ENCODE results near the gene RAPGEF4.

RAPGEF4 gene

DNA sequence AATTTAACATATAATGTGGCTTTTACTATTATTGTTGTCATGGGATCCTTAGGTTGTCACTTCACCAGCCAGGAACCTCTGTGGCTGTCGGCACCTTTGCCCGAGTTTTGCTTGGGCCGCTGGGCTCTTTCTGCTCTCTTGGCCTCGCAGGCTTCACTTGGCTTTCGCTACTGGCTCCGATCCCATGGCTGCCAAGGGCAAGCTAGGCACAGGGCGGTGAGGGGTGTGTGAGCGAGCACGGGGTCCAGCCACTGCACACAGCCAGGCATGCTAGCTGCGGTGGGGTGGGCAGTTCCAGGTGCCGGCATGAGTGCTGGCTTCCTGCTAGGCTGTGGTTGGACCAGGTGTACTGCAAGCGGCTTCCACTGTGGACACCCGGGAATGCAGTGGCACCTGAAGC is 23.4 kb upstream of the RAPGEF4 start:
- Mint-ChIP-seq H3K27ac (no peak overlapping the region), H3K27me3 (peaks cover 13% of the 10 kb centered on the region), H3K4me1 (no peaks in the 10 kb centered on the region), H3K4me3 (no peak overlapping the region), H3K36me3 (no peaks in the 10 kb centered on the region), H3K9me3 (no peaks in the 10 kb centered on the region)
- ATAC-seq, result no peak

DNA sequence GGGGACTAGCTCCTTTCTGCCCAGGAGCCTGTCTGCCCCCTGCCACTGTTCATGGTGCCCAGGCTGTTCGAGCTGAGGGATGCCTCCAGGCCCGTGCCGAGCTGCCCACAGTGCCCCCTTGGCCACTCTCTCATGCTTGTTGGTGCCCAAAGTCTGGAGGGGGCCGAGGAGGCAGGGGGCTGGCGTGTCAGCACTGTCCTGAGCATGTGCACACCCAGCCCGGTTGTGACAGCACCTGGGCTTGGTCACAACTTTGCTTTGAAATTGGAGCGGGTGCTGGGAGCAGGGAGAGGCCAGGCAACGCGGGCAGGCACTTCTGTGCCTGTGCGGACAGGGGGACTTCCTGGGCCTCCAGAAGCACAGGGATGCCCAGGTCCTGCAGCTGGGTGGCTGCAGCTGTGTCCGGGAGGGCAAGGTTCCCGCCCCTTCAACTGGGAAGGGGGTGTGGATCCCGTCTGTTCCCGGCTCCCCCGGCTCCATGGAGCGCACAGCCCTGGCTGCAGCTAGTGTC is 22.2 kb upstream of the RAPGEF4 start:
- Mint-ChIP-seq H3K36me3 (no peaks in the 10 kb centered on the region), H3K4me1 (no peaks in the 10 kb centered on the region), H3K27me3 (peaks cover 1% of the 10 kb centered on the region), H3K9me3 (no peaks in the 10 kb centered on the region), H3K4me3 (no peak overlapping the region), H3K27ac (no peak overlapping the region)
- peak; percentile 22 for ATAC-seq

DNA sequence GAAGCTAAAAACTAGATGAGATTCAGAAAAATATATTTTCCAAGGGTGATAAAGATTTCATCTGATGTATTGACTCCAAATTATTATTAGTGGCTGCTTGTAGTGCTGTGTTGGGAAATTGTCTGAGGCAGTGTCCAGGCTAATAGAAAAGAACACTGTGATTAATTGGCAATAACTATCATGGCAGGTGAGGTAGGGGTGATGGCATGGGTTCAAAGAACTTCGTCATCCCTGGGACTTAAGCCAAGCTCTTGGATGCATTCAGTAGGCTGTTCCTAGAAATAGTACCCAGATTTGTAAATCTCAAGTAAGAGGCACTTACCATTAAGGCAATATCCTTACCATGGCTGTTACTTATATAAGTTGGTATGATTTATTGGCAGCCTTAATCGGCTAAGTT is 13.2 kb upstream of the RAPGEF4 start:
- Mint-ChIP-seq H3K36me3 (no peaks in the 10 kb centered on the region), H3K9me3 (peaks cover 11% of the 10 kb centered on the region), H3K27ac (no peak overlapping the region), H3K4me3 (no peak overlapping the region), H3K4me1 (no peaks in the 10 kb centered on the region), H3K27me3 (peaks cover 18% of the 10 kb centered on the region)
- no peak for ATAC-seq

DNA sequence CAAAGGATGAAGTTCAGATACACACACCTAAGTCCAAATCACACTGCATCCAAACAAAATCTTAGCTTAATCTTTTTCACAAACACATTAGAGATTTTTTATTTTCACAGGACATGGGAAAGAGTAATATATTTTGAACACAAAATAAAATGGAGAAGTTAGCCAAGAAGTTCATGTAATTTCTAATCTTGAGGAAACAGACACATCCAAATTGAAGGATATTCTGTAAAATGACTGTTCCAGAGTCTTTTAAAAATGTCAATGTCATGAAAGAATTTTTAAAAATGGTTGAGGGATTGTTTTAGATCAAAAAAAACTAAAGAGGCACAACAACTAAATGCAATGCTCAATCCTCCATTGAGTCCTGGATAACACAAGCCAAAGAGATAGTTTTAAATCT is 12.4 kb upstream of the RAPGEF4 start:
- Mint-ChIP-seq H3K4me3 (no peak overlapping the region), H3K36me3 (no peaks in the 10 kb centered on the region), H3K27ac (no peak overlapping the region), H3K4me1 (no peaks in the 10 kb centered on the region), H3K9me3 (peaks cover 11% of the 10 kb centered on the region), H3K27me3 (peaks cover 21% of the 10 kb centered on the region)
- ATAC-seq, result no peak

DNA sequence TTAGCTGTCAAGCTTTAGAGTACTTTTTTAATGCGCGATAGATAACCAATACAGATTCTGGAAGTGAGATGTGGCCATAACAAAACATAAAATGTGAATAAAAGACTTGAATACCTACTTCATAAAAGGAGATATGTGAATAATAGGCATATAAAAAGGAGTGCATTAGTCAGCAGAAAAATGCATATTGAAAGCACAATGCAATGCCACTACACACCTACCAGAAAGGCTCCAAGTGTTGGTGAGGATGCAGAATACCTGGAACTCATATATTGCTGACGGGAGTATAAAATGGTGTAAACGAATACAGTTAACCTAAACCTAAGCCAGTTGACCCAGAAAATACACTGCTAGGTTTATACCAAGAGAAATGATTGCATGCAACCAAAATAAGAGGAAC is 10.9 kb upstream of the RAPGEF4 start:
- H3K9me3 Mint-ChIP-seq, result peaks cover 6% of the 10 kb centered on the region
- H3K27me3 Mint-ChIP-seq, result peaks cover 29% of the 10 kb centered on the region
- H3K4me1 Mint-ChIP-seq, result no peaks in the 10 kb centered on the region
- no peak overlapping the region for H3K4me3 Mint-ChIP-seq
- no peak for ATAC-seq
- no peaks in the 10 kb centered on the region for H3K36me3 Mint-ChIP-seq
- H3K27ac Mint-ChIP-seq, result no peak overlapping the region

DNA sequence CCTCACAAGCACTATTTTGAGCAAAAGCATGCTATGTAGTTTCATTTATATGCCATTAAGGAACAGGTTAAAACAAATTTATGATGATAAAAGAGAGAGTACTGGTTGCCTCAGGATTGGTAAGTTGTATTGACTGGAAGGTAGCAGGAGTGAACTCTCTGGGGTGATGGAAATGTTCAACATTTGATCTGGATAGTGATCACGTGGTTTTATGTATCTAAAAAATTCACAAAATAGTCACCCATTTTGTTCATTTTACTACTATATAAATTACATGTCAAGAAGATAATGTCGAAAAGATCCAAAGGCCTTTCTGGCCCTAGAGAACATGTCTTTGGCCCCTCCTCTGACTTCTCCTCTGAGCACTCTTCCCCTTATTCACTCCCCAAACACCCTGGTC is 10.4 kb upstream of the RAPGEF4 start:
- no peak for ATAC-seq
- H3K36me3 Mint-ChIP-seq, result no peaks in the 10 kb centered on the region
- H3K9me3 Mint-ChIP-seq, result peaks cover 6% of the 10 kb centered on the region
- H3K4me3 Mint-ChIP-seq, result no peak overlapping the region
- H3K27ac Mint-ChIP-seq, result no peak overlapping the region
- H3K27me3 Mint-ChIP-seq, result peaks cover 29% of the 10 kb centered on the region
- no peaks in the 10 kb centered on the region for H3K4me1 Mint-ChIP-seq

DNA sequence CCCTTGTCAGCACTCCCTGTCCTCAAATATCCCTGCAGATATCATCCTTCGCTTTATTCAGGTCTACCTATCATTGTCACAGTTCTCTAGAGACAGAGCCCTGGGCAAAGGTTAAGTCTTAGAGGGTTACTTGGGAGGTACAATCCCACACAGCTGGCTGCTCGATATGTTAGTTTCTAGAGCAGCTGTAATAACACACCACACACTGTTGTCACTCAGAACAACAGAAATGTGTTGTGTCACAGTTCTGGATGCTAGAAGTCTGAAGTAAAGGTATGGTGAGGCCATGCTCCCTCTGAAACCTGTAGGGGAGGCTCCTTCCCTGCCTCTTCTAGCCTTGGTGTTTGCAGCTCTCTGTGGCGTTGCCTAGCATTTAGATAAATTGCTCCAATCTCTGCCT is 9.9 kb upstream of the RAPGEF4 start:
- no peak for ATAC-seq
- no peaks in the 10 kb centered on the region for H3K4me1 Mint-ChIP-seq
- H3K36me3 Mint-ChIP-seq, result no peaks in the 10 kb centered on the region
- H3K9me3 Mint-ChIP-seq, result peaks cover 1% of the 10 kb centered on the region
- H3K4me3 Mint-ChIP-seq, result no peak overlapping the region
- peaks cover 28% of the 10 kb centered on the region for H3K27me3 Mint-ChIP-seq
- no peak overlapping the region for H3K27ac Mint-ChIP-seq

DNA sequence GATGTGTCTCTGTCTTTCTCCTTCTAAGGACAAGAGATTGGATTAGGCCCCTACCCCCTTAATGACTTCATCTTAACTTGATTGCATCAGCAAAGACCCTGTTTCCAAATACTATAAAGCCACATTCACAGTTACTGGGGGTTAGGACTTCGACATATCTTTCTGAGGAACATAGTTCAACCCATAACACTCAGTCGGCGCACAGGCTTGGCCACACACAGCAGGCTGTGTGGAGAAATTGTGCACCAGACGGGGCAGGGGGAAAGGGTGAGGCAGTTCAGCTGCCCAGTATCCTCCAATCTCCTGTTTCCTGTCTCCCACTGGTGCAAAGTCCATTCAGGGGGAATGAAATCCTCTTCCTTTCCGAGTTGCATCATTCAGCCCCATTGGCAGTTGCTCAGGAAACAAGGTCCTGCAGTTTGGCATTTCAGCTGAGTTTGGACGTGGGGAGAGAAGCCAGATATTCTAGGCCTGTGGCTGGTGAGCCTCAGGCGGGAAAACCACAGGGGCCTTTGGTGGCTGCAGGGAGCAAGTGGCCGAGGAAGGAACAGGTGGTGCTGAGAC is 9.4 kb upstream of the RAPGEF4 start:
- ATAC-seq, result no peak
- Mint-ChIP-seq H3K36me3 (no peaks in the 10 kb centered on the region), H3K9me3 (no peaks in the 10 kb centered on the region), H3K4me3 (no peak overlapping the region), H3K27ac (no peak overlapping the region), H3K4me1 (no peaks in the 10 kb centered on the region), H3K27me3 (peaks cover 28% of the 10 kb centered on the region)

DNA sequence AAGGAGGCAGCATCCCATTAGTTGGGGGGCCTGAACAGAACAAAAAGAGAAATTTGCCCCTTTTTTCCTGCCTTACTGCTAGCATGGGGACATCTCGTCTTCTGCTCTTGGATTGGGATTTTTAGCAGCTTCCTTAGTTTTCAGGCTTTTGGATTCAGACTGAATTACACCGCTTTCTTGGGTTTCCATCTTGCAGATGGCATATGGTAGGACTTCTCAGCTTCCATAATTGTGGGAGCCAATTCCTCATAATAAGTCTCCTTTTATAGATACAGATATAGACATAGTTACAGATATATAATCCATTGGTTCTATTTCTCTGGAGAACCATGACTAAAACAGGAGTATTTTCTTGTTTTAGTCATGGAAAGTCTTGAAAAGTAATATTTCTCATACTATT is 5.2 kb upstream of the RAPGEF4 start:
- H3K9me3 Mint-ChIP-seq, result no peaks in the 10 kb centered on the region
- ATAC-seq, result no peak
- peaks cover 53% of the 10 kb centered on the region for H3K27me3 Mint-ChIP-seq
- H3K27ac Mint-ChIP-seq, result no peak overlapping the region
- H3K4me3 Mint-ChIP-seq, result no peak overlapping the region
- H3K4me1 Mint-ChIP-seq, result peaks cover 4% of the 10 kb centered on the region
- H3K36me3 Mint-ChIP-seq, result no peaks in the 10 kb centered on the region

DNA sequence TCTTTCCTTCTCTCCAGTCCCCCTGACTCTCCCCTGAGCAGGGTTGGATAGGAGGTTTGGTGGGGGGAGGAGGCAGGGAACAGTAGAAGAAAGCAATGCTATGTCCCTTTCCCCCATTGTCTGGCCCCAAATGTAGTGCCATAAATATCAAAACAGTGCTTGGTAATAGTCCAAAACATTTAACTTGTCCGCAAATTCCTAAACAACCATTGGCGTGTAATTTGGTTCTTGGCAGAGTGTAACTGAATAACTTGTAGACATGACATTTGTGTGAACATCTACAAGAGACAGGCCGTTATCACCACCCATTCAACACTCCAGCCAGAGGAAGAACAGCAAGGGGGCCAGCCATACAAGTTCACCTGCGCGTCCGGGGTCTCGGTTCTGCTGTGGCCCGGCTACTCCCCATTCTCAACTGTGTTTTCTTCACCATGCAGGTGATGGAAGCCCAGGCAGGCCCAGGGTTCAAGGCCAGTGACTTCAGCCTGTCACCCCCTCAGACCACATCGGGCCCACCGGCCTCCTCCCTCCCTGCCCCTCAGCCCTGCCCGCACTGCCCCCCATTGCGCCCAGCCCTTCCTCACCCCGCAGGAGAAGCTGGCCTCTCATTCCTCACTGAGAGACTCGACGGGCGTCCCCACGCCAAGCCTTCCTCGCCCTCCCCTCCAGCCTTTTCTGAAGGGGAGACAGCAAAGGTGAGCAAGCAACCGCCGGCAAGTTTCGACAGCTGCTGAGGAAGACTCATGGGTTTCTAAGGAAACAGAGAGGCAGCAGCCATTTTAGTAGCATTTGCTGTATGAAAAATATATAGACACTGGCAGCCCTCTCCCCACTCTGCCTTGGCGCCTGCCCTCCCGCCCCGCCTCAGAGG is 699 bp upstream of the RAPGEF4 start:
- H3K4me3 Mint-ChIP-seq, result no peak overlapping the region
- H3K9me3 Mint-ChIP-seq, result no peaks in the 10 kb centered on the region
- H3K36me3 Mint-ChIP-seq, result no peaks in the 10 kb centered on the region
- peaks cover 4% of the 10 kb centered on the region for H3K4me1 Mint-ChIP-seq
- no peak for ATAC-seq
- H3K27me3 Mint-ChIP-seq, result peaks cover 67% of the 10 kb centered on the region
- H3K27ac Mint-ChIP-seq, result no peak overlapping the region

DNA sequence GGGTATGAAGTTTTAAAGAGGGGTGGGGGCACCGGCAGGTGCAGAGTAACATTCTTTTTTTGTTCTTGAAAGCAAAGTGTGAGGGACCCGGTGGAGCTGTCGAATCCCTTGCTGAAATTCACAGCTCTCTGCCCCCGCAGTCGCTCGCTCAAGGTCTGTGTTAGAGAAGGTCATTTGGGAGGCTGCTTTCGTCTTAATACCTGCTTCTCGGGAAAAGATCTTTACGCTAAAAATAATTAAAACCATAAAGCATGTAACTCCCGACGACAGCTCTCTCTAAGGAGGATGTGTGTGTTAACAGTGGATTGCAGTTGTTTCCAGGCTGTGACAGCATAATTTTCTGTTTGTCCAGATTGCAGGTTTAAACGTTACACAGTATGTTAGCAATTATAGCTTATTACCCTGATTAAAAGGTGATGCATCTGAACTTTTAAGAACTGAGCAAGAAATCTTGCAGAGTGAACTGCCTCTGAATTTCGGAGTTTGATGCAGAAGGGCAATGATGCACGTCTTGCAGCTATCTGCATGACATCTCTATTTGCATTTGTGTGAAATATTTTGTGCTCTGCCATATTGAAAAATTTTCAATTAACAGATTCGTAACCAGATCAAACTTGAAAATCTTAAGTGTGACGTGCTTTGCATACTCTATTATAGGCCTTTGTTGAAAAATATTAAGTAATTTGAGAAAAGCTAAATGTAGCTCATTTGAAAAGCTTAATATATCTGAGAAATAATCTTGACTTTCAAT is 954 bp downstream of the RAPGEF4 start:
- Mint-ChIP-seq H3K36me3 (no peaks in the 10 kb centered on the region), H3K4me3 (peak overlapping the region; percentile 23), H3K27me3 (peaks cover 65% of the 10 kb centered on the region), H3K9me3 (no peaks in the 10 kb centered on the region), H3K27ac (no peak overlapping the region), H3K4me1 (peaks cover 4% of the 10 kb centered on the region)
- no peak for ATAC-seq

DNA sequence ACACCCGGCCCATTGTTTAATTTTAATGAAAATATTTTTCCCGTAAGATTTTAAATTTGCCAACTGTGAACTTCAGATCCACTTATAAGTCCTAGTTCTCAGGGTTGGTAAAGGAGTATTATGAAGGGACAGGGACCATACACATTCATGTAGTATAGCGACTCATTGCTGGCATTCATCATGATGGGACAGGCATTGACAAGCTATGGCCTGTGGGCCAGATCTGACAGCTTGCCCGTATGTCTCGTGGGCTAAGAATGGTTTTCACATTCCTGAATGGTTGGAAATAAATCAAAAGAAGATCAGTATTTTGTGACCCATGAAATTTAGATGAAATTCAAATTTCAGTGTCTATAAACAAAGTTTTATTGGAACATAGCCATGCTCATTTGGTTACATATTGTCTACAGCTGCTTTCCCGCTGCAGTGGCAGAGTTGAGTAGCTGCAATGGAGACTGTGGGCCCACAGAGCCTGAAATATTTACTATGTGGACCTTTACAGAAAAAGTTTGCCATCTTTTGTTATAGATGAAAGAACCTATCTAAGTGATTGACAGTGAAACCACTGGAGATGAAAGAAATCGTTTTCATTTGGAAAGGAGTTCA is 4.1 kb downstream of the RAPGEF4 start:
- no peak overlapping the region for H3K27ac Mint-ChIP-seq
- H3K9me3 Mint-ChIP-seq, result peaks cover 8% of the 10 kb centered on the region
- H3K36me3 Mint-ChIP-seq, result no peaks in the 10 kb centered on the region
- H3K4me1 Mint-ChIP-seq, result peaks cover 4% of the 10 kb centered on the region
- peaks cover 72% of the 10 kb centered on the region for H3K27me3 Mint-ChIP-seq
- H3K4me3 Mint-ChIP-seq, result no peak overlapping the region
- no peak for ATAC-seq

DNA sequence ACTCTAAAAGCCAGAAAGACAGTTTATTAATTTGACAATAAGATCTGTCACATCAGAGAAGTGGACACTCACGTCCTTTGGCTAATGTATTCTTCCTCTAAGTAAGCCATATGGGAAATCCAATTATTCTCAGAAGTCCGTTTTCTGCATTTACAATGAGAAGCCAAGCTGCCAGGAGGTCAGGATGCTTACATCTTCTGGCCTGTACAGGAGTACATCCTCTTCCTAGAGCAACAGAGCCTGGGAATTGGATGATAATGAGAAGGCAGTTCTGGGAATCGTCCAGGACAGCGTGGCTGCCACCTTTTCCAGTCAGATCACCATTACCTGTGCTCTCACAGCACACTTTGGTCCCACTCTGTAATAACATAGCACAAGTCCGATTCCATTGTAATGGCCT is 5.2 kb downstream of the RAPGEF4 start:
- Mint-ChIP-seq H3K9me3 (peaks cover 8% of the 10 kb centered on the region), H3K4me1 (no peaks in the 10 kb centered on the region), H3K27ac (no peak overlapping the region), H3K36me3 (no peaks in the 10 kb centered on the region), H3K27me3 (peaks cover 64% of the 10 kb centered on the region), H3K4me3 (no peak overlapping the region)
- peak; percentile 21 for ATAC-seq

DNA sequence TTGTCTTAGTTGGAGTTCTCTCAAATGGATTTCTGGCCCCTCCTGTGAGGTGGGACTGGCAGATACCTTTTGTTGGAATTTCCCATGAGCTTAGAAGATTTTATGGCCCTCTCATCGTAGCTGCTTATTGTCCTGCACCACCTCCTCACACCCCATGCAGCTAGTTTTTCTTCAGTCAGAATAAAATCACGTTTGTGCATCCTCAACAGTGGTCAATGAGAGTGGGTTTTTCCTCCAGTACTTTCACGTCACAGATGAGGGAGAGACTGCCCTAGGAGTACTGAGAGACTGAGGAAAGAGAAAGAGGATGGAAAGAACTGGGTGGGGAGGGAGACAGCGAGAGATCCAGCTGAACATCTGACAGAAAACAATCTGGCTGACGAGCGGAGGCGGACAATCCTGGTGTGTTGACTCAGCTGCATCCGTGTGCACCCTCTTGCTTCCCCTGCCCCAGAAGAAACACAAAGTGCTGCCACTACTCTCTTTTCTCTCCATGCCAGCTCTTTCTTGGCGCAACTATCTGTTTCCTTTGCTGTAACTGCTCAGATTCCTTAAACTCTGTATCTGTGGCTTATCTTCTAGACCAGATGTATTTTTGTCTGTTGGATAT is 7.4 kb downstream of the RAPGEF4 start:
- Mint-ChIP-seq H3K9me3 (peaks cover 8% of the 10 kb centered on the region), H3K4me3 (no peak overlapping the region), H3K27me3 (peaks cover 52% of the 10 kb centered on the region), H3K27ac (no peak overlapping the region), H3K36me3 (no peaks in the 10 kb centered on the region), H3K4me1 (no peaks in the 10 kb centered on the region)
- no peak for ATAC-seq

DNA sequence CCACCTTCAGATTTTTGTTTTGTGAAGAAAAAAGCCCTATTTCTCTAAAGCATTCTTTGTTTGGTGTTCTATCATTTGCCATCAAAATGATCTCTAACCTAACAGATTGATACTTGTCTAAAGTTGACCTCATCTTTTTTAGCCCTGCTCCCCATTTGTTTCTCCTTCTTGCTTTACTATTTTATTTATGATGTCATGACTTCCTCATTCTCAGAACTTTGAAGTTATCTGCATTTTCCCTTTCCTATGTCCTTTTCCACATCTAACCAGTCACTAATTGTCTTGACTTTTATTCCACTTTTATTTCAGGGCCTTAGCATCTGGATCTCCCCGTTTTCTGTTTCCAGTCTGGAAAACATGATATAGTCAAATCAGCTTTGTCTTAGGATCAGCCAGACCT is 8.3 kb downstream of the RAPGEF4 start:
- H3K36me3 Mint-ChIP-seq, result no peaks in the 10 kb centered on the region
- H3K9me3 Mint-ChIP-seq, result peaks cover 8% of the 10 kb centered on the region
- H3K27ac Mint-ChIP-seq, result no peak overlapping the region
- ATAC-seq, result no peak
- H3K27me3 Mint-ChIP-seq, result peaks cover 49% of the 10 kb centered on the region
- H3K4me1 Mint-ChIP-seq, result no peaks in the 10 kb centered on the region
- H3K4me3 Mint-ChIP-seq, result no peak overlapping the region
